Measurements from ENCODE around the gene RCCD1. TPM values are rescaled to one million over a fixed set of nuclear protein-coding genes. Genes with fewer than 3 reads are reported as not detected.

RCCD1 gene
- total RNA-seq, 4 donors from 2014 or later: 7.4 to 16.5 (median 11.6) TPM

- Histone ChIP-seq H3K4me3 (no peak overlapping the region), H3K27ac (no peak overlapping the region), H3K4me1 (no peaks in the 10 kb centered on the region), H3K36me3 (no peaks in the 10 kb centered on the region), H3K9me3 (no peaks in the 10 kb centered on the region), H3K27me3 (no peaks in the 10 kb centered on the region)
- TF ChIP-seq POLR2A (IDR thresholded peaks at IDR 0.05): no peak
- TF ChIP-seq, protein P1, sequence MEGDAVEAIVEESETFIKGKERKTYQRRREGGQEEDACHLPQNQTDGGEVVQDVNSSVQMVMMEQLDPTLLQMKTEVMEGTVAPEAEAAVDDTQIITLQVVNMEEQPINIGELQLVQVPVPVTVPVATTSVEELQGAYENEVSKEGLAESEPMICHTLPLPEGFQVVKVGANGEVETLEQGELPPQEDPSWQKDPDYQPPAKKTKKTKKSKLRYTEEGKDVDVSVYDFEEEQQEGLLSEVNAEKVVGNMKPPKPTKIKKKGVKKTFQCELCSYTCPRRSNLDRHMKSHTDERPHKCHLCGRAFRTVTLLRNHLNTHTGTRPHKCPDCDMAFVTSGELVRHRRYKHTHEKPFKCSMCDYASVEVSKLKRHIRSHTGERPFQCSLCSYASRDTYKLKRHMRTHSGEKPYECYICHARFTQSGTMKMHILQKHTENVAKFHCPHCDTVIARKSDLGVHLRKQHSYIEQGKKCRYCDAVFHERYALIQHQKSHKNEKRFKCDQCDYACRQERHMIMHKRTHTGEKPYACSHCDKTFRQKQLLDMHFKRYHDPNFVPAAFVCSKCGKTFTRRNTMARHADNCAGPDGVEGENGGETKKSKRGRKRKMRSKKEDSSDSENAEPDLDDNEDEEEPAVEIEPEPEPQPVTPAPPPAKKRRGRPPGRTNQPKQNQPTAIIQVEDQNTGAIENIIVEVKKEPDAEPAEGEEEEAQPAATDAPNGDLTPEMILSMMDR (IDR thresholded peaks at IDR 0.05): no peak
- intact Hi-C loops (cut with DNase I; ENCODE audit: low total_unique reads): no loop called here
- DNase-seq: no peak
These were observed 13.8 kb downstream of the RCCD1 start for GRCh38 chr15:90968434-90968833.

DNA sequence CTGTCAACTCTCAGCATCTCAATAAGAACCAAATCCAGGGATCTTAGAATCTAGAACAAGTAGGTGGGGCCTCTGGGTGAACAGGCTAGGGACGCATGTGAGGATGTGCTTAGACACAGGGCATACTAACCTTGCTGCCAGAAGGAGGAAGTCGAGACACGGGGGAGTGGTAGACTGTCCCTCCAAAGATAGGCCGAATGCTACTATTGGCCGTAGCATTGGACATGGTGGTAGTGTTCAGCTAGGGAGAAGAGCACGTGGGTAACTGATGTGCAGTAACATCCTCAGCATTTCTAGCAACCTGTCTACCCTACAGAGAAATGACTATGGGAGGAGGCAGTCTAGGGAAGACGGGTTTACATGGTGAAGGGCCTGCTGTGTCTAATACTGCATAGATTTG lies 15.6 kb downstream of the RCCD1 start:
- H3K36me3 ChIP-seq: no peaks in the 10 kb centered on the region
- no peaks in the 10 kb centered on the region for H3K4me1 ChIP-seq
- no peaks in the 10 kb centered on the region for H3K9me3 ChIP-seq
- H3K27ac ChIP-seq: no peak overlapping the region
- H3K4me3 ChIP-seq: no peak overlapping the region
- intact Hi-C loops (cut with DNase I; ENCODE audit: low total_unique reads): no loop called here
- no peak for DNase-seq
- H3K27me3 ChIP-seq: no peaks in the 10 kb centered on the region
- TF ChIP-seq POLR2A (IDR thresholded peaks at IDR 0.05): no peak
- TF ChIP-seq, protein P1 (IDR thresholded peaks at IDR 0.05): no peak

GRCh38 chr15:90972133-90972532 lies 17.4 kb downstream of the RCCD1 start:
- H3K4me3 ChIP-seq: no peak overlapping the region
- H3K27ac ChIP-seq: no peak overlapping the region
- intact Hi-C loops (cut with DNase I; ENCODE audit: low total_unique reads): no loop called here
- DNase-seq: no peak
- no peaks in the 10 kb centered on the region for H3K36me3 ChIP-seq
- H3K9me3 ChIP-seq: no peaks in the 10 kb centered on the region
- no peaks in the 10 kb centered on the region for H3K27me3 ChIP-seq
- no peaks in the 10 kb centered on the region for H3K4me1 ChIP-seq
- TF ChIP-seq, protein P1 (IDR thresholded peaks at IDR 0.05): no peak
- no peak for TF ChIP-seq POLR2A (IDR thresholded peaks at IDR 0.05)

GRCh38 chr15:90974216-90974615 lies 19.5 kb downstream of the RCCD1 start:
- Histone ChIP-seq H3K27me3 (no peaks in the 10 kb centered on the region), H3K9me3 (no peaks in the 10 kb centered on the region), H3K36me3 (no peaks in the 10 kb centered on the region), H3K4me1 (no peaks in the 10 kb centered on the region), H3K27ac (no peak overlapping the region), H3K4me3 (no peak overlapping the region)
- TF ChIP-seq, protein P1 (IDR thresholded peaks at IDR 0.05): no peak
- TF ChIP-seq POLR2A (IDR thresholded peaks at IDR 0.05): no peak
- DNase-seq: no peak
- intact Hi-C loops (cut with DNase I; ENCODE audit: low total_unique reads): no loop called here

- Histone ChIP-seq H3K9me3 (no peaks in the 10 kb centered on the region), H3K27me3 (no peaks in the 10 kb centered on the region), H3K4me3 (no peak overlapping the region), H3K27ac (no peak overlapping the region), H3K4me1 (no peaks in the 10 kb centered on the region), H3K36me3 (no peaks in the 10 kb centered on the region)
- intact Hi-C loops (cut with DNase I; ENCODE audit: low total_unique reads): no loop called here
- no peak for TF ChIP-seq POLR2A (IDR thresholded peaks at IDR 0.05)
- TF ChIP-seq, protein P1 (IDR thresholded peaks at IDR 0.05): no peak
- DNase-seq: no peak
These were observed 24.9 kb downstream of the RCCD1 start for GRCh38 chr15:90979582-90979981.
